ENCODE data around the gene TVP23C.

Gene TVP23C

GRCh38 chr17:15462976-15463772, 100.1 kb downstream of the TVP23C start:
- peak; percentile 79 for DNase-seq

- no peak for DNase-seq
Measured at GRCh38 chr17:15457723-15458094, 105.6 kb downstream of the TVP23C start.

GRCh38 chr17:15456972-15457722, 106.1 kb downstream of the TVP23C start:
- peak; percentile 93 for DNase-seq

- peak; percentile 61 for DNase-seq
Measured at GRCh38 chr17:15456496-15456895, 106.8 kb downstream of the TVP23C start.

GRCh38 chr17:15454346-15454745, 108.9 kb downstream of the TVP23C start:
- DNase-seq = no peak

- DNase-seq = no peak
Measured at GRCh38 chr17:15453782-15454181, 109.5 kb downstream of the TVP23C start.

GRCh38 chr17:15453246-15453645, 110.0 kb downstream of the TVP23C start:
- no peak for DNase-seq

- DNase-seq = no peak
Measured at GRCh38 chr17:15452746-15453145, 110.5 kb downstream of the TVP23C start.

All from femur (tissue), 1 donor.